ENCODE data around the gene UBE2L5.

UBE2L5 gene

GRCh38 chr13:30401347-30401746, 20.9 kb upstream of the UBE2L5 start:
- Histone ChIP-seq H3K27ac (no peak overlapping the region), H3K4me3 (no peak overlapping the region)

GRCh38 chr13:30403456-30403855, 18.8 kb upstream of the UBE2L5 start:
- H3K4me3 ChIP-seq = no peak overlapping the region
- H3K27ac ChIP-seq = peak overlapping the region in 6 of 21 experiments; percentile 33 to 64 (median 54)

DNA sequence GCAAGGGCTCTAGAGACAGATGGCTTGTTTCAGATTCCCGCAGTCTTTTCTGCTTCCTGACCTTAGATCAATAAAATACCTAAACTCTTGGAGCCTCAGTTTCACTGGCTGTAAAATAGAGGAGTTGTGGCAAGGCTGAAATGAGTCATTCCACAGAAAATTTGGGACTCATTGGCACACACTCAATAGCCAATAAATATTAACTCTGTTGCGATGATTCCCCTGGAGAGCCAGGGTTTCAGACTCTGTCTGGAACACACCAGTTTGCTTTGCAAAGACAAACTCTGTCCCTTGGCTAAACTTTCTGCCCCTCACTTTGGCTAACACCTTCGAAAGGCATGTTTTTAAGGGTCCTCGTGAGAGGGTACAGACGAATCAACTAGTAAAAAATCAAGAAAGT, 18.1 kb upstream of the UBE2L5 start:
- H3K4me3 ChIP-seq = no peak overlapping the region
- H3K27ac ChIP-seq = peak overlapping the region in 6 of 21 experiments; percentile 7 to 60 (median 40)

GRCh38 chr13:30406779-30407416, 15.4 kb upstream of the UBE2L5 start:
- Histone ChIP-seq H3K27ac (peak overlapping the region in 1 of 21 experiments; percentile 9), H3K4me3 (no peak overlapping the region)

- Histone ChIP-seq H3K27ac (peak overlapping the region in 20 of 21 experiments; percentile 61 to 94 (median 82)), H3K4me3 (peak overlapping the region; percentile 4 to 38 (median 24))
These were observed 13.8 kb upstream of the UBE2L5 start for GRCh38 chr13:30408319-30409101.

- Histone ChIP-seq H3K4me3 (no peak overlapping the region), H3K27ac (peak overlapping the region in 16 of 21 experiments; percentile 0 to 94 (median 85))
These were observed 12.2 kb upstream of the UBE2L5 start for GRCh38 chr13:30409886-30410704.

- H3K27ac ChIP-seq = peak overlapping the region in 4 of 21 experiments; percentile 34 to 91 (median 86)
- H3K4me3 ChIP-seq = no peak overlapping the region
These were observed 11.6 kb upstream of the UBE2L5 start for GRCh38 chr13:30410705-30411125.

DNA sequence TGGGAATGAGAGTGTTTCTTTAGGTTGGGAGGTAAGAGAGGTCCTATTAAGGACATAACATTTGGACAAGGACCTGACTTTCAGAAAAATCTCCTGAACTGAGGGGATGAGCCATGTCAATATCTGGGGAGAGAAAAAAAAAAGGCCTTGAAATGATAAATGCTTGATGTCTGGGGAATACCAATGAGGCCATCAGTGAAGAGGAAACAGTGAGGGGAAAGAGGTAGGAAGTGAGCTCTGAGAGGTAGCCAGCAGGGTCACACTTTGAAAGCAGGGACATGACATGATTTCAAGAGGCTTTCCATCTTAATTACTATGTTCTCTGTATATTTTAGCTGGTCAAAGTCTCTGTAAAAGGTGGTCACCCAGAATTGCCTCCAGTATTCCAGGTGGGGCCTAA, 9.9 kb upstream of the UBE2L5 start:
- H3K4me3 ChIP-seq = no peak overlapping the region
- no peak overlapping the region for H3K27ac ChIP-seq

DNA sequence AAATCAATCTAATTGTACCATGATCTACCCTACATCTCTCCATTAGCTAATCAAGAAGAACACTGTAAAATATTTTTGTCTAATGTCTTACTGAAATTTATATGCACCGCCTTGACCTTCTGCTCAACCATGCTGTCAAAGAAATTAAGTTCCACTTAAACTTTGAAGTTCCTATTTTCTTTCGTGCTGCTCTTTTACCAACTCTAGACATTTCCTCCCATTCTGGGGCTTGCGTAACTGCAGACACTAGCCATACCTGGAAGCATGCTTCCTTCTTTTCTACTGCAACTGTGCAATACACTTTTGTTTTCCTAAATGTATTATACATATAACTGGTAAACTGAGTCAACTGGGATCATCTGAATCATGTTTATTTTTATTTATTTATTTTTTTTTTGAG, 8.5 kb upstream of the UBE2L5 start:
- Histone ChIP-seq H3K27ac (no peak overlapping the region), H3K4me3 (no peak overlapping the region)

DNA sequence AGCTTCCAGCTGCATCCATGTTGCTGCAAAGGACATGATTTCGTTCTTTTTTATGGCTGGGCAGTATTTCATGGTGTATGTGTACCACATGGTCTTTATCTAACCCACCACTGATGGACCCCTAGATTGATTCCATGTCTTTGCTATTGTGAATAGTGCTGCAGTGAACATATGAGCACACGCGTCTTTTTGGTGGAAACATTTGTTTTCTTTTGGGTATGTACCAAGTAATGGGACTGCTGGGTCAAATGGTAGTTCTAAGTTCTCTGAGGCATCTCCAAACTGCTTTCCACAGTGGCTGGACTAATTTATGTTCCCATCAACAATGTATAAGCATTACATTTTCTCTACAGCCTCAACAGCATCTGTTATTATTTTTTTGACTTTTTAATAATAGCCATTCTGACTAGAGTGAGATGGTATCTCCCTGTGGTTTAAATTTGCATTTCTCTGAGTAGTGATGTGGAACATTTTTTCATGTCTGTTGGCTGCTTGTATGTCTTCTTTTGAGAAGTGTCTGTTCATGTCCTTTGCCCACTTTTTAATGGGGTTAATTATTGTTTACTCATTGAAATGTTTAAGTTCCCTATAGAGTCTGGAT, 6.8 kb upstream of the UBE2L5 start:
- Histone ChIP-seq H3K4me3 (no peak overlapping the region), H3K27ac (peak overlapping the region in 6 of 21 experiments; percentile 6 to 69 (median 22))

GRCh38 chr13:30416471-30416870, 5.8 kb upstream of the UBE2L5 start:
- Histone ChIP-seq H3K4me3 (no peak overlapping the region), H3K27ac (no peak overlapping the region)

- H3K27ac ChIP-seq = peak overlapping the region in 3 of 21 experiments; percentile 49 to 61 (median 53)
- no peak overlapping the region for H3K4me3 ChIP-seq
These were observed 4.1 kb upstream of the UBE2L5 start for GRCh38 chr13:30418075-30418716.

GRCh38 chr13:30418717-30419459, 3.4 kb upstream of the UBE2L5 start:
- Histone ChIP-seq H3K4me3 (no peak overlapping the region), H3K27ac (peak overlapping the region in 15 of 21 experiments; percentile 5 to 70 (median 49))

- H3K27ac ChIP-seq = peak overlapping the region; percentile 47 to 94 (median 89)
These were observed 920 bp upstream of the UBE2L5 start for GRCh38 chr13:30421093-30422053.

GRCh38 chr13:30423891-30424290, 1.6 kb downstream of the UBE2L5 start:
- H3K4me3 ChIP-seq = no peak overlapping the region

More at GRCh38 chr13:30421093-30422053, 920 bp upstream of the UBE2L5 start:
- H3K4me3 ChIP-seq = peak overlapping the region; percentile 39 to 55 (median 52)

GRCh38 chr13:30429235-30429634, 6.9 kb downstream of the UBE2L5 start:
- Histone ChIP-seq H3K4me3 (no peak overlapping the region), H3K27ac (peak overlapping the region in 2 of 21 experiments; percentile 23 to 65)

More at GRCh38 chr13:30423891-30424290, 1.6 kb downstream of the UBE2L5 start:
- H3K27ac ChIP-seq = no peak overlapping the region
